Loucy (cell line): ENCODE measurements around the gene PSAPL1.

Experiments
- H2AFZ ChIP-seq: fragments of 200-600 bp; sonication (generic); 2 replicates; pipeline ENCODE4 v1.6.0; 2016; ENCODE audit warnings: antibody characterized with exemption, mild to moderate bottlenecking, low read length, moderate library complexity
- H3F3A ChIP-seq: fragments of 200-600 bp; 2 replicates; pipeline ENCODE4 v1.6.0; 2016; ENCODE audit warnings: antibody characterized with exemption, low read depth, mild to moderate bottlenecking
- H3K27me3 ChIP-seq: fragments of 200-600 bp; sonication (generic); 2 replicates; pipeline ENCODE4 v1.6.1; 2014; ENCODE audit warnings: low read length, mild to moderate bottlenecking; ENCODE audit not compliant: insufficient read depth, poor library complexity, severe bottlenecking
- H3K36me3 ChIP-seq: fragments of 200-600 bp; sonication (generic); 2 replicates; pipeline ENCODE4 v1.6.1; 2016; ENCODE audit warnings: low read length; ENCODE audit not compliant: insufficient read depth
- H3K4me1 ChIP-seq: fragments of 200-600 bp; sonication (generic); 2 replicates; pipeline ENCODE4 v1.5.1; 2014; ENCODE audit warnings: low read length, mild to moderate bottlenecking; ENCODE audit not compliant: insufficient read depth, poor library complexity, severe bottlenecking
- H3K4me2 ChIP-seq: fragments of 200-600 bp; sonication (generic); 2 replicates; pipeline ENCODE4 v1.6.0; 2014; ENCODE audit warnings: antibody characterized with exemption, low read length, low read depth, mild to moderate bottlenecking; ENCODE audit not compliant: poor library complexity, severe bottlenecking
- H3K4me3 ChIP-seq: fragments of 200-600 bp; sonication (generic); 2 replicates; pipeline ENCODE4 v1.5.1; 2014; ENCODE audit warnings: low read length, mild to moderate bottlenecking, mixed read lengths; ENCODE audit not compliant: poor library complexity, severe bottlenecking
- H3K79me2 ChIP-seq: fragments of 200-600 bp; sonication (generic); 2 replicates; pipeline ENCODE4 v1.6.1; 2014; ENCODE audit warnings: low read length; ENCODE audit not compliant: insufficient read depth
- H3K9ac ChIP-seq: fragments of 200-600 bp; sonication (generic); 2 replicates; pipeline ENCODE4 v1.6.0; 2014; ENCODE audit warnings: mild to moderate bottlenecking, low read depth, low read length, moderate library complexity; ENCODE audit not compliant: poor library complexity, severe bottlenecking
- H3K9me2 ChIP-seq: fragments of 200-600 bp; sonication (generic); replicated peaks from 2 replicates; pipeline ENCODE4 v1.6.1; 2016; ENCODE audit warnings: low read depth, low read length, mixed read lengths
- H3K9me3 ChIP-seq: fragments of 200-600 bp; sonication (generic); 2 replicates; pipeline ENCODE4 v1.6.1; 2014; ENCODE audit warnings: mild to moderate bottlenecking, antibody characterized with exemption, low read length, low read depth; ENCODE audit not compliant: insufficient read depth
- H4K20me1 ChIP-seq: fragments of 200-600 bp; sonication (generic); 2 replicates; pipeline ENCODE4 v1.6.0; 2014; ENCODE audit warnings: antibody characterized with exemption, low read length, mild to moderate bottlenecking; ENCODE audit not compliant: insufficient read depth, poor library complexity, severe bottlenecking
- CTCF ChIP-seq: fragments of 200-600 bp; sonication (generic); conservative IDR thresholded peaks from 2 replicates; pipeline ENCODE4 v1.5.1; 2014; ENCODE audit warnings: mild to moderate bottlenecking, antibody characterized with exemption, low read length
- EZH2phosphoT487 ChIP-seq: fragments of 200-600 bp; IDR thresholded peaks from 2 replicates; pipeline ENCODE4 v1.6.1; 2018; ENCODE audit warnings: antibody characterized with exemption, mild to moderate bottlenecking, moderate library complexity, borderline replicate concordance

Gene PSAPL1

GRCh38 chr4:7469023-7469422, 34.3 kb upstream of the PSAPL1 start:
- Histone ChIP-seq H3K36me3 (no peaks in the 10 kb centered on the region), H3K9me3 (peaks cover 10% of the 10 kb centered on the region; the same call in 1 of the 2 replicates), H3K4me3 (no peak overlapping the region), H3K27me3 (no peaks in the 10 kb centered on the region), H2AFZ (no peak overlapping the region), H3K9me2 (no peaks in the 10 kb centered on the region), H3K4me2 (no peak overlapping the region), H4K20me1 (no peaks in the 10 kb centered on the region), H3K4me1 (no peaks in the 10 kb centered on the region), H3K9ac (no peak overlapping the region), H3K79me2 (no peaks in the 10 kb centered on the region), H3F3A (no peaks in the 10 kb centered on the region)
- no peak for TF ChIP-seq CTCF
- no peak for TF ChIP-seq EZH2phosphoT487

- no peaks in the 10 kb centered on the region for H4K20me1 ChIP-seq
- no peak overlapping the region for H2AFZ ChIP-seq
- no peak for TF ChIP-seq CTCF
- TF ChIP-seq EZH2phosphoT487, result no peak
- H3K27me3 ChIP-seq, result no peaks in the 10 kb centered on the region
- H3K9me3 ChIP-seq, result peaks cover 13% of the 10 kb centered on the region; the same call in 1 of the 2 replicates
- no peaks in the 10 kb centered on the region for H3K79me2 ChIP-seq
- no peaks in the 10 kb centered on the region for H3F3A ChIP-seq
- no peak overlapping the region for H3K9ac ChIP-seq
- no peaks in the 10 kb centered on the region for H3K9me2 ChIP-seq
- no peak overlapping the region for H3K4me3 ChIP-seq
- H3K36me3 ChIP-seq, result no peaks in the 10 kb centered on the region
- no peaks in the 10 kb centered on the region for H3K4me1 ChIP-seq
- H3K4me2 ChIP-seq, result no peak overlapping the region
These were observed 32.7 kb upstream of the PSAPL1 start for GRCh38 chr4:7467471-7467870.

GRCh38 chr4:7466904-7467303, 32.2 kb upstream of the PSAPL1 start:
- no peaks in the 10 kb centered on the region for H3K36me3 ChIP-seq
- H3K79me2 ChIP-seq, result no peaks in the 10 kb centered on the region
- H3K9ac ChIP-seq, result no peak overlapping the region
- no peak overlapping the region for H3K4me3 ChIP-seq
- H3K9me3 ChIP-seq, result peaks cover 13% of the 10 kb centered on the region; the same call in 1 of the 2 replicates
- H3K4me1 ChIP-seq, result no peaks in the 10 kb centered on the region
- no peak overlapping the region for H2AFZ ChIP-seq
- H4K20me1 ChIP-seq, result no peaks in the 10 kb centered on the region
- TF ChIP-seq EZH2phosphoT487 (no peak), CTCF (no peak)
- no peaks in the 10 kb centered on the region for H3K9me2 ChIP-seq
- no peak overlapping the region for H3K4me2 ChIP-seq
- no peaks in the 10 kb centered on the region for H3F3A ChIP-seq
- H3K27me3 ChIP-seq, result no peaks in the 10 kb centered on the region
